MM.1S (cell line): ENCODE data around the gene COL5A2.

Source experiments
- DNase-seq: peaks from one replicate; pipeline ENCODE4 v3.0.0-alpha.2; 2015
- H2AFZ ChIP-seq: fragments of 300-600 bp; sonication (generic); 2 replicates; pipeline ENCODE4 v1.6.0; 2016; ENCODE audit warnings: antibody characterized with exemption, low read length
- H3F3A ChIP-seq: fragments of 300-600 bp; sonication (generic); 2 replicates; pipeline ENCODE4 v1.6.1; 2016; ENCODE audit warnings: mild to moderate bottlenecking, antibody characterized with exemption, low read length, moderate library complexity, mixed read lengths; ENCODE audit not compliant: insufficient read depth
- H3K27ac ChIP-seq: fragments of 300-600 bp; sonication (generic); 2 replicates; pipeline ENCODE4 v1.5.1; 2016; ENCODE audit warnings: mild to moderate bottlenecking, low read length
- H3K27me3 ChIP-seq: fragments of 300-600 bp; sonication (generic); replicated peaks from 2 replicates; pipeline ENCODE4 v1.6.0; 2016; ENCODE audit warnings: low read length; ENCODE audit not compliant: insufficient read depth
- H3K36me3 ChIP-seq: fragments of 300-600 bp; sonication (generic); replicated peaks from 2 replicates; pipeline ENCODE4 v1.6.1; 2016; ENCODE audit warnings: mild to moderate bottlenecking, low read length, mixed read lengths; ENCODE audit not compliant: insufficient read depth
- H3K4me1 ChIP-seq: fragments of 300-600 bp; sonication (generic); 2 replicates; pipeline ENCODE4 v1.6.1; 2016; ENCODE audit warnings: low read length, mixed read lengths
- H3K4me2 ChIP-seq: fragments of 300-600 bp; sonication (generic); 2 replicates; pipeline ENCODE4 v1.6.0; 2016; ENCODE audit warnings: low read depth, low read length
- H3K4me3 ChIP-seq: fragments of 300-600 bp; sonication (generic); 2 replicates; pipeline ENCODE4 v1.5.1; 2016; ENCODE audit warnings: low read length, mixed read lengths
- H3K79me2 ChIP-seq: fragments of 300-600 bp; sonication (generic); 2 replicates; pipeline ENCODE4 v1.6.1; 2016; ENCODE audit warnings: mixed run types, low read length, mixed read lengths
- H3K9ac ChIP-seq: fragments of 300-600 bp; sonication (generic); 2 replicates; pipeline ENCODE4 v1.6.1; 2016; ENCODE audit warnings: low read length, mixed read lengths
- H3K9me2 ChIP-seq: fragments of 300-600 bp; sonication (generic); replicated peaks from 2 replicates; pipeline ENCODE4 v1.6.1; 2016; ENCODE audit warnings: mild to moderate bottlenecking, low read length, mixed read lengths; ENCODE audit not compliant: insufficient read depth
- H3K9me3 ChIP-seq: fragments of 300-600 bp; sonication (generic); replicated peaks from 2 replicates; pipeline ENCODE4 v1.6.1; 2016; ENCODE audit warnings: mild to moderate bottlenecking, low read length, mixed read lengths; ENCODE audit not compliant: insufficient read depth
- H4K20me1 ChIP-seq: fragments of 300-600 bp; sonication (generic); 2 replicates; pipeline ENCODE4 v1.6.1; 2016; ENCODE audit warnings: mild to moderate bottlenecking, low read length, moderate library complexity, mixed read lengths; ENCODE audit not compliant: insufficient read depth
- EZH2 ChIP-seq: fragments of 300-600 bp; sonication (generic); optimal IDR thresholded peaks from 2 replicates; pipeline ENCODE3; 2017; ENCODE audit warnings: low read depth, mild to moderate bottlenecking, antibody characterized with exemption, low read length, mixed read lengths
- EZH2phosphoT487 ChIP-seq: fragments of 300-600 bp; sonication (generic); IDR thresholded peaks from 2 replicates; pipeline ENCODE4 v1.6.1; 2018; ENCODE audit warnings: antibody characterized with exemption, low read length
- TF ChIP-seq, protein P1 (sequence below): fragments of 300-600 bp; sonication (generic); IDR thresholded peaks from 2 replicates; pipeline ENCODE4 v1.5.1; 2016; ENCODE audit warnings: antibody characterized with exemption, low read length, mixed read lengths

COL5A2 gene

GRCh38 chr2:189013671-189014448 is 165.7 kb downstream of the COL5A2 start:
- H3K9ac ChIP-seq = no peak overlapping the region
- H3K4me3 ChIP-seq = no peak overlapping the region
- no peaks in the 10 kb centered on the region for H3K79me2 ChIP-seq
- H3K4me1 ChIP-seq = no peaks in the 10 kb centered on the region
- no peaks in the 10 kb centered on the region for H3K9me3 ChIP-seq
- H3K27ac ChIP-seq = no peak overlapping the region
- H3K9me2 ChIP-seq = no peaks in the 10 kb centered on the region
- no peak overlapping the region for H3K4me2 ChIP-seq
- no peaks in the 10 kb centered on the region for H3F3A ChIP-seq
- no peak overlapping the region for H2AFZ ChIP-seq
- H3K27me3 ChIP-seq = no peaks in the 10 kb centered on the region
- DNase-seq = no peak
- no peaks in the 10 kb centered on the region for H4K20me1 ChIP-seq
- no peak for TF ChIP-seq EZH2phosphoT487
- TF ChIP-seq, protein P1, sequence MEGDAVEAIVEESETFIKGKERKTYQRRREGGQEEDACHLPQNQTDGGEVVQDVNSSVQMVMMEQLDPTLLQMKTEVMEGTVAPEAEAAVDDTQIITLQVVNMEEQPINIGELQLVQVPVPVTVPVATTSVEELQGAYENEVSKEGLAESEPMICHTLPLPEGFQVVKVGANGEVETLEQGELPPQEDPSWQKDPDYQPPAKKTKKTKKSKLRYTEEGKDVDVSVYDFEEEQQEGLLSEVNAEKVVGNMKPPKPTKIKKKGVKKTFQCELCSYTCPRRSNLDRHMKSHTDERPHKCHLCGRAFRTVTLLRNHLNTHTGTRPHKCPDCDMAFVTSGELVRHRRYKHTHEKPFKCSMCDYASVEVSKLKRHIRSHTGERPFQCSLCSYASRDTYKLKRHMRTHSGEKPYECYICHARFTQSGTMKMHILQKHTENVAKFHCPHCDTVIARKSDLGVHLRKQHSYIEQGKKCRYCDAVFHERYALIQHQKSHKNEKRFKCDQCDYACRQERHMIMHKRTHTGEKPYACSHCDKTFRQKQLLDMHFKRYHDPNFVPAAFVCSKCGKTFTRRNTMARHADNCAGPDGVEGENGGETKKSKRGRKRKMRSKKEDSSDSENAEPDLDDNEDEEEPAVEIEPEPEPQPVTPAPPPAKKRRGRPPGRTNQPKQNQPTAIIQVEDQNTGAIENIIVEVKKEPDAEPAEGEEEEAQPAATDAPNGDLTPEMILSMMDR = no peak
- no peak for TF ChIP-seq EZH2
- no peaks in the 10 kb centered on the region for H3K36me3 ChIP-seq

- Histone ChIP-seq H4K20me1 (no peaks in the 10 kb centered on the region), H3K79me2 (no peaks in the 10 kb centered on the region), H3K27me3 (no peaks in the 10 kb centered on the region), H3F3A (no peaks in the 10 kb centered on the region), H3K27ac (no peak overlapping the region), H3K36me3 (no peaks in the 10 kb centered on the region), H3K9ac (no peak overlapping the region), H3K4me1 (no peaks in the 10 kb centered on the region), H3K4me2 (no peak overlapping the region), H3K4me3 (no peak overlapping the region), H2AFZ (no peak overlapping the region), H3K9me3 (no peaks in the 10 kb centered on the region), H3K9me2 (no peaks in the 10 kb centered on the region)
- no peak for TF ChIP-seq EZH2phosphoT487
- TF ChIP-seq, protein P1 = no peak
- TF ChIP-seq EZH2 = no peak
- DNase-seq = no peak
These were observed 166.5 kb downstream of the COL5A2 start for GRCh38 chr2:189013031-189013430.

GRCh38 chr2:189012351-189012750 is 167.2 kb downstream of the COL5A2 start:
- H3K4me2 ChIP-seq = no peak overlapping the region
- no peak overlapping the region for H3K4me3 ChIP-seq
- H3K4me1 ChIP-seq = no peaks in the 10 kb centered on the region
- no peaks in the 10 kb centered on the region for H3F3A ChIP-seq
- H3K27ac ChIP-seq = no peak overlapping the region
- no peaks in the 10 kb centered on the region for H3K27me3 ChIP-seq
- H4K20me1 ChIP-seq = no peaks in the 10 kb centered on the region
- no peak for TF ChIP-seq EZH2phosphoT487
- TF ChIP-seq, protein P1 = no peak
- no peak for TF ChIP-seq EZH2
- H3K9me3 ChIP-seq = no peaks in the 10 kb centered on the region
- H3K79me2 ChIP-seq = no peaks in the 10 kb centered on the region
- H2AFZ ChIP-seq = no peak overlapping the region
- H3K9me2 ChIP-seq = no peaks in the 10 kb centered on the region
- H3K36me3 ChIP-seq = no peaks in the 10 kb centered on the region
- H3K9ac ChIP-seq = no peak overlapping the region
- DNase-seq = no peak
